Right lobe of liver (tissue), 6 donors: ENCODE results near the gene FCER1G. TPM values are rescaled to one million over a fixed set of nuclear protein-coding genes. Genes with fewer than 3 reads are reported as not detected.

Source experiments
- ATAC-seq, 4 donors: fragments of 200-7000 bp; cut with Tn5 transposase; one replicate each; pipeline ENCODE4 v1.9.1; 2020; ENCODE audit warnings: mild to moderate bottlenecking in 4 of 4, moderate library complexity in 4 of 4
- DNase-seq, 3 donors: peaks; one replicate each; pipeline ENCODE4 v3.0.0-alpha.2; 2020
- H3K27ac ChIP-seq, 3 donors: fragments of 200-600 bp; one replicate each; pipeline ENCODE4 v1.8.0; 2022
- H3K27me3 ChIP-seq, 2 donors: fragments of 200-600 bp; one replicate each; pipeline ENCODE4 v1.8.0; 2022
- H3K36me3 ChIP-seq, 4 donors: fragments of 200-600 bp; sonication (generic) in 1 of 4; one replicate each; pipeline versions ENCODE4 v1.5.1 to v1.8.0; 2017 to 2022; ENCODE audit warnings: control low read depth in 1 of 4
- H3K4me1 ChIP-seq, 4 donors: fragments of 200-600 bp; sonication (generic) in 1 of 4; one replicate each; pipeline versions ENCODE4 v1.5.1 to v1.8.0; 2017 to 2022; ENCODE audit warnings: control low read depth in 1 of 4
- H3K4me3 ChIP-seq, 3 donors: fragments of 200-600 bp; one replicate each; pipeline ENCODE4 v1.8.0; 2022
- H3K9me3 ChIP-seq, 4 donors: fragments of 200-600 bp; sonication (generic) in 1 of 4; one replicate each; pipeline versions ENCODE4 v1.5.1 to v1.8.0; 2017 to 2022; ENCODE audit warnings: control low read depth in 1 of 4
- POLR2A ChIP-seq: fragments of 450-650 bp; IDR thresholded peaks from one replicate; pipeline ENCODE4 v1.6.1; 2017; ENCODE audit warnings: antibody characterized with exemption, mild to moderate bottlenecking
- WGBS: methylation state at CpG from one replicate; pipeline ENCODE4 v1.1.6; 2018; ENCODE audit warnings: low coverage, low lambda C conversion rate; ENCODE audit not compliant: insufficient coverage; ENCODE audit errors: missing lambda C conversion rate; 5-methylcytosine and 5-hydroxymethylcytosine counted together
- intact Hi-C, 2 donors: fragments of 100-400 bp; cut with DNase I; formaldehyde crosslinking; loops; one replicate each; pipeline versions ENCODE4 v1.11.2 to v1.14.1; 2022
- total RNA-seq, 6 experiments: library from RNA; depleted of rRNA in 2 of 6; stranded (reverse); fragments of >200 nt in 2 of 6; fragmentation: NEBNext Ultra II Directional in 3 of 6; extraction: Animal tissue kit (Norgen Biotek cat#: 25700) in 3 of 6; gene quantifications; one replicate each; pipeline versions ENCODE4 v1.1.0 to v1.2.4, GENCODE V29; 2016 to 2023
- TF ChIP-seq, protein P1 (sequence below), 4 donors: fragments of 200-600 bp in 3 of 4; fragments of 450-650 bp in 1 of 4; IDR thresholded peaks; one replicate each; pipeline versions ENCODE4 v1.5.1 to v1.8.0; 2016 to 2022; ENCODE audit warnings: antibody characterized with exemption in 4 of 4, mild to moderate bottlenecking in 2 of 4
- donor health status: DM: no; HTN: yes; CAD: no.
- donor health status: DM: no; HTN: no; CAD: no.
- donor health status: DM: no; HTN: no; CAD: no.
- donor health status: DM: no; HTN: yes; CAD: no.
- donor health status: DM: no; HTN: yes; CAD: no.

Gene FCER1G
- total RNA-seq, 6 experiments from 2014 or later = 11.5 to 54.0 (median 19.0) TPM

DNA sequence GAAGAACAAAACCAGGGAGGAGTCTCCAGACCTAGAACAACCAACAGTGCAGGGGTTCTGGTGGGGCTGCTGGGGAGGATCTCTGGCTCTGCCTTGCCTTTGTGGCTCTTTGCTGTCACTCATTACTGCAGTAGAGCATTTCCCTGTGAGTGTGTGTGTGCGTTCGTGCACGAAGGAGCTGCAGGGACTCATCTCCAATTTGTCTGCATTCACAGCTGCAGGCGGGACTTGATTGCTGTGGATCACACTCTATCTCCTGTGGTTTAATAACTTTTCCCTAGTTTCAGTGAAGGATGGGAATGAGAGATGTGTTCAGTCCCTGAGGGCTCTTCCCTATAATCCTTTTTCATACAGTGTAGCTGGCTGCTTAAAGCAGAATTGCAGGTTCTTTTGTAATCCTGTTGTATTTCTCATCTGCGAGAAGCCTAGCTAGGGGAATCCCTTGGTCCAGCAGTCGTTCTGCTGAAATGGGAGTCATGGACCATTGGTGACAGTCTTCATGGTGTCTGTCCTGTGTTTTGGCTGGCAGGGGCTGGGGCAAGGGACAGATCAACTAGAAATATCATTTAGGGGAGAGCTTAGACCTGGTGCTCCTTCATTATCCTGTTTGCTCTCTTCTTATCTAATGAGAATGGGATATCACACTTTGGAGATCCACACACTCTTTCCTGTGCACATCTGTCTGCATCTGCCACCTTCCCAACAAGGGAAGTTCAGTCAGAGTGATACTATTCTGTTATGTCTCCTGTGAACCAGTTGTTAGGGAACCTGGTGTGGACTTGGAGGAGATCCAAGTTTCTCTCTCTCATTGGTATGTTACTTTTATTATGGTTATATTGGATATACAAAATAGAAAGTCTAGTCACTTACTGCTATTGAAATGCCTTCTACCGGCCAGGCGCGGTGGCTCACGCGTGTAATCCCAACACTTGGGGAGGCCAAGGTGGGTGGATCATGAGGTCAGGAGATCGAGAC, 46.5 kb downstream of the FCER1G start:
- DNase-seq (no peak), ATAC-seq (no peak)
- Histone ChIP-seq H3K4me1 (peaks cover 0 to 18% (median 0%) of the 10 kb centered on the region in 4 donors), H3K9me3 (no peaks in the 10 kb centered on the region), H3K27me3 (no peaks in the 10 kb centered on the region), H3K4me3 (no peak overlapping the region), H3K27ac (no peak overlapping the region), H3K36me3 (no peaks in the 10 kb centered on the region)
- 74% methylated on average over 11 of the region's 12 CpGs for WGBS
- no peak for TF ChIP-seq POLR2A
- TF ChIP-seq, protein P1, sequence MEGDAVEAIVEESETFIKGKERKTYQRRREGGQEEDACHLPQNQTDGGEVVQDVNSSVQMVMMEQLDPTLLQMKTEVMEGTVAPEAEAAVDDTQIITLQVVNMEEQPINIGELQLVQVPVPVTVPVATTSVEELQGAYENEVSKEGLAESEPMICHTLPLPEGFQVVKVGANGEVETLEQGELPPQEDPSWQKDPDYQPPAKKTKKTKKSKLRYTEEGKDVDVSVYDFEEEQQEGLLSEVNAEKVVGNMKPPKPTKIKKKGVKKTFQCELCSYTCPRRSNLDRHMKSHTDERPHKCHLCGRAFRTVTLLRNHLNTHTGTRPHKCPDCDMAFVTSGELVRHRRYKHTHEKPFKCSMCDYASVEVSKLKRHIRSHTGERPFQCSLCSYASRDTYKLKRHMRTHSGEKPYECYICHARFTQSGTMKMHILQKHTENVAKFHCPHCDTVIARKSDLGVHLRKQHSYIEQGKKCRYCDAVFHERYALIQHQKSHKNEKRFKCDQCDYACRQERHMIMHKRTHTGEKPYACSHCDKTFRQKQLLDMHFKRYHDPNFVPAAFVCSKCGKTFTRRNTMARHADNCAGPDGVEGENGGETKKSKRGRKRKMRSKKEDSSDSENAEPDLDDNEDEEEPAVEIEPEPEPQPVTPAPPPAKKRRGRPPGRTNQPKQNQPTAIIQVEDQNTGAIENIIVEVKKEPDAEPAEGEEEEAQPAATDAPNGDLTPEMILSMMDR (IDR thresholded peaks at IDR 0.05) = no peak
- intact Hi-C loops = no loop called here

DNA sequence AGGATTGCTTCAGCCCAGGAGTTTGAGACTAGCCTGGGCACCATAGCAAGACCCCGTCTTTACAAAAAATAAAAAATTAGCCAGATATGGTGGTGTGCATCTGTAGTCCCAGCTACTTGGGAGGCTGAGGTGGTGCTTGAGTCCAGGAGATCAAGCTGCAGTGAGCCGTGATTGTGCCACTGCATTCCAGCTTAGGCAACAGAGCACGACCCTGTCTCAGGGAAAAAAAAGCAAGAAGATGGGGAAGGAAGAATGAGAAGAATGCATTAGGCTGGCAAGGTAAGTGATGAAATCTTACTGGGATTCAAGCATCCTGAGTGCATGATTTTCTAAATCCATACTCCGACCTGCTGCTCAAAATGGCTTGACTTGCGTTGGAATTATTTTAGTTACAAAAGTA, 50.2 kb downstream of the FCER1G start:
- 89% methylated on average over 5 of the region's 5 CpGs for WGBS

DNA sequence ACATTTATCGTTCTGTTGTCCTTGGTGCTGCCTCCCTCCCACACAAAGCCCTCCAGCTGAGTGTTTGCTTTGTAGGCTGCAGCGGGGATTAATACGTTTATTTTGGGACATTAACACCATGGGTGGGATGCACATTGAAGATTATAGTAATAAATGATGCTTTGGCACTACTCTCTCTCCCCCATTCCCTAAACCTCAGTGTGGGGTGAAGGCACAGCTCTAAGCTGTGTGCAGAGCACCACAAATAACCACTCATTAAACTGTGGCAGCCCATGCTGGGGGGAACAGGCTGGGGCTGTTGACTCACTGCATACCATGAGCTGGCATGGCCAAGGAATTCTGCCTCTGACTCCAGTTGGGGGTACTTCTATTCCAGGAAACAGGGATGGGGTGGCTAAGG, 51.1 kb downstream of the FCER1G start:
- H3K27me3 ChIP-seq = no peaks in the 10 kb centered on the region
- no peak for TF ChIP-seq POLR2A
- TF ChIP-seq, protein P1 (IDR thresholded peaks at IDR 0.05) = no peak
- ATAC-seq (no peak), DNase-seq (no peak)
- H3K36me3 ChIP-seq = no peaks in the 10 kb centered on the region
- H3K4me3 ChIP-seq = no peak overlapping the region
- intact Hi-C loops = no loop called here
- H3K27ac ChIP-seq = no peak overlapping the region
- peaks cover 0 to 4% (median 0%) of the 10 kb centered on the region in 4 donors for H3K4me1 ChIP-seq
- no peaks in the 10 kb centered on the region for H3K9me3 ChIP-seq
- 72% methylated on average over 3 of the region's 3 CpGs for WGBS

More for the DNA sequence above, 50.2 kb downstream of the FCER1G start:
- intact Hi-C loops = no loop called here
- ATAC-seq (no peak), DNase-seq (no peak)
- H3K4me3 ChIP-seq = no peak overlapping the region
- no peaks in the 10 kb centered on the region for H3K27me3 ChIP-seq
- H3K9me3 ChIP-seq = no peaks in the 10 kb centered on the region
- H3K36me3 ChIP-seq = no peaks in the 10 kb centered on the region
- H3K4me1 ChIP-seq = peaks cover 0 to 13% (median 0%) of the 10 kb centered on the region in 4 donors
- no peak overlapping the region for H3K27ac ChIP-seq
- TF ChIP-seq POLR2A = no peak
- TF ChIP-seq, protein P1 (IDR thresholded peaks at IDR 0.05) = no peak

DNA sequence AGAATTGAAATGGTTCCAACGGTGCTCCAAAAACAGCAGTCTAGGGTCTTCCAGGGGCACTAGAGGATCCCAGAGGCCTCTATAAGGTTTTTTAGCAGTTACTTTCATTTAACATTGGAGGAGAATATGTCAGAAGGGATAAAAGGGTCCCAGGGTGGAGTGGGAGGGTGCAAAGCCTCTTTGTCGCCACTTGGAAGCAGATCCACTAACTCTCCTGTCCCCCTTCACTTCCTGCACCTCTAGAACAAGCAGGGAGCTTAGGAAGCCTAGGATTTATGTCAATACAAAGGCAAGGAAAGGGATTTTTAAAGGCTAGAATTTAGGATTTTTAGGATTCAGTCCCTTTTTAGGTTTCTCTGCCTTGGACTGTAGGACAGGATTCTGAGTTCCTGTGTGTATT, 51.7 kb downstream of the FCER1G start:
- no peak for DNase-seq
- Histone ChIP-seq H3K4me3 (no peak overlapping the region), H3K36me3 (no peaks in the 10 kb centered on the region), H3K9me3 (no peaks in the 10 kb centered on the region), H3K27me3 (no peaks in the 10 kb centered on the region), H3K27ac (no peak overlapping the region), H3K4me1 (no peaks in the 10 kb centered on the region)
- 86% methylated on average over 2 of the region's 2 CpGs for WGBS
- no peak for TF ChIP-seq POLR2A
- TF ChIP-seq, protein P1 (IDR thresholded peaks at IDR 0.05) = no peak
- no peak for ATAC-seq
- intact Hi-C loops = no loop called here
